Natural killer cell treated with Interleukin-12 subunit alpha and Interleukin-12 subunit beta and Interleukin-15 and Interleukin-18, amount 100 ng/mL, for 72 hours (primary cell): ENCODE measurements around the gene CAMSAP2. TPM values are rescaled to one million over a fixed set of nuclear protein-coding genes. Genes with fewer than 3 reads are reported as not detected.

Source experiments
- ATAC-seq, 2 donors: fragments of 150-1000 bp; cut with Tn5 transposase in 1 of 2; sonication (Bioruptor Pico), chemical (Tn5 transposase) in 1 of 2; 2 replicates each; pipeline ENCODE4 v1.10.0; 2021
- DNase-seq: peaks from one replicate; pipeline ENCODE4 v3.0.0; 2022; ENCODE audit warnings: low spot score
- H3K27ac Mint-ChIP-seq, 2 donors: 1 replicate in 1 of 2; 2 replicates in 1 of 2; pipeline ENCODE4 v1.8.0; 2022; ENCODE audit warnings: mixed read lengths in 2 of 2, mild to moderate bottlenecking in 1 of 2, moderate library complexity in 1 of 2
- H3K27me3 Mint-ChIP-seq, 2 donors: 1 replicate in 1 of 2; 2 replicates in 1 of 2; pipeline ENCODE4 v1.8.0; 2022; ENCODE audit warnings: mixed read lengths in 2 of 2
- H3K36me3 Mint-ChIP-seq: one replicate; pipeline ENCODE4 v1.8.0; 2022; ENCODE audit warnings: mixed read lengths
- H3K4me1 Mint-ChIP-seq, 2 donors: 1 replicate in 1 of 2; 2 replicates in 1 of 2; pipeline ENCODE4 v1.8.0; 2022; ENCODE audit warnings: low read depth in 2 of 2, mixed read lengths in 2 of 2, mild to moderate bottlenecking in 1 of 2
- H3K4me3 Mint-ChIP-seq: one replicate; pipeline ENCODE4 v1.8.0; 2022; ENCODE audit warnings: mixed read lengths
- H3K9me3 Mint-ChIP-seq: 2 replicates; pipeline ENCODE4 v1.8.0; 2022; ENCODE audit warnings: mixed read lengths
- total RNA-seq, 2 donors: library from RNA; stranded (reverse); gene quantifications; one replicate each; pipeline ENCODE4 v1.2.3, GENCODE V29; 2022

CAMSAP2 gene
- total RNA-seq, 2 donors from 2014 or later: 0.31 to 0.48 TPM

- peaks cover 19 to 31% of the 10 kb centered on the region in 2 donors for H3K27me3 Mint-ChIP-seq
- peaks cover 47 to 51% of the 10 kb centered on the region in 2 donors for H3K4me1 Mint-ChIP-seq
Observed at GRCh38 chr1:200875416-200875815, 136.7 kb downstream of the CAMSAP2 start.

GRCh38 chr1:200877010-200877409, 138.3 kb downstream of the CAMSAP2 start:
- no peak overlapping the region for H3K27ac Mint-ChIP-seq
- no peak for DNase-seq
- peaks cover 14 to 22% of the 10 kb centered on the region in 2 donors for H3K27me3 Mint-ChIP-seq
- no peak overlapping the region for H3K4me3 Mint-ChIP-seq
- ATAC-seq: no peak
- no peaks in the 10 kb centered on the region for H3K9me3 Mint-ChIP-seq
- no peaks in the 10 kb centered on the region for H3K36me3 Mint-ChIP-seq
- peaks cover 40 to 47% of the 10 kb centered on the region in 2 donors for H3K4me1 Mint-ChIP-seq

More at GRCh38 chr1:200875416-200875815, 136.7 kb downstream of the CAMSAP2 start:
- Mint-ChIP-seq H3K36me3 (no peaks in the 10 kb centered on the region), H3K4me3 (no peak overlapping the region), H3K9me3 (no peaks in the 10 kb centered on the region), H3K27ac (no peak overlapping the region)
- DNase-seq (no peak), ATAC-seq (no peak)

GRCh38 chr1:200877839-200878551, 139.3 kb downstream of the CAMSAP2 start:
- Mint-ChIP-seq H3K4me3 (peak overlapping the region; percentile 20), H3K27ac (peak overlapping the region in 1 of 2 donors; percentile 35), H3K4me1 (peaks cover 41 to 49% of the 10 kb centered on the region in 2 donors), H3K36me3 (no peaks in the 10 kb centered on the region), H3K27me3 (peaks cover 14 to 20% of the 10 kb centered on the region in 2 donors), H3K9me3 (no peaks in the 10 kb centered on the region)
- ATAC-seq (peak; percentile 87 to 89), DNase-seq (no peak)

- ATAC-seq (peak; percentile 82 to 91), DNase-seq (no peak)
- peak overlapping the region; percentile 13 for H3K4me3 Mint-ChIP-seq
- peaks cover 37 to 53% of the 10 kb centered on the region in 2 donors for H3K4me1 Mint-ChIP-seq
- no peaks in the 10 kb centered on the region for H3K36me3 Mint-ChIP-seq
- peaks cover 2 to 8% of the 10 kb centered on the region in 2 donors for H3K27me3 Mint-ChIP-seq
- peak overlapping the region; percentile 8 to 43 for H3K27ac Mint-ChIP-seq
- no peaks in the 10 kb centered on the region for H3K9me3 Mint-ChIP-seq
Observed at GRCh38 chr1:200880212-200880611, 141.5 kb downstream of the CAMSAP2 start.

GRCh38 chr1:200883118-200883517, 144.4 kb downstream of the CAMSAP2 start:
- DNase-seq: no peak
- Mint-ChIP-seq H3K27ac (peak overlapping the region in 1 of 2 donors; percentile 2), H3K9me3 (no peaks in the 10 kb centered on the region), H3K36me3 (no peaks in the 10 kb centered on the region), H3K27me3 (no peaks in the 10 kb centered on the region), H3K4me1 (peaks cover 48 to 67% of the 10 kb centered on the region in 2 donors), H3K4me3 (no peak overlapping the region)
- no peak for ATAC-seq

- H3K9me3 Mint-ChIP-seq: no peaks in the 10 kb centered on the region
- peak overlapping the region; percentile 45 for H3K4me3 Mint-ChIP-seq
- DNase-seq: no peak
- no peaks in the 10 kb centered on the region for H3K36me3 Mint-ChIP-seq
- no peak for ATAC-seq
- peaks cover 57 to 75% of the 10 kb centered on the region in 2 donors for H3K4me1 Mint-ChIP-seq
- H3K27me3 Mint-ChIP-seq: no peaks in the 10 kb centered on the region
- H3K27ac Mint-ChIP-seq: peak overlapping the region; percentile 51 to 76
Observed at GRCh38 chr1:200885623-200886402, 147.1 kb downstream of the CAMSAP2 start.

GRCh38 chr1:200886594-200886993, 147.9 kb downstream of the CAMSAP2 start:
- peak overlapping the region; percentile 68 to 85 for H3K27ac Mint-ChIP-seq
- no peak for ATAC-seq
- no peaks in the 10 kb centered on the region for H3K9me3 Mint-ChIP-seq
- H3K4me1 Mint-ChIP-seq: peaks cover 53 to 68% of the 10 kb centered on the region in 2 donors
- H3K36me3 Mint-ChIP-seq: no peaks in the 10 kb centered on the region
- peak overlapping the region; percentile 74 for H3K4me3 Mint-ChIP-seq
- no peak for DNase-seq
- no peaks in the 10 kb centered on the region for H3K27me3 Mint-ChIP-seq

- ATAC-seq (no peak), DNase-seq (no peak)
- Mint-ChIP-seq H3K9me3 (no peaks in the 10 kb centered on the region), H3K4me3 (peak overlapping the region; percentile 74), H3K4me1 (peaks cover 57 to 68% of the 10 kb centered on the region in 2 donors), H3K36me3 (no peaks in the 10 kb centered on the region), H3K27me3 (no peaks in the 10 kb centered on the region), H3K27ac (peak overlapping the region; percentile 68 to 85)
Observed at GRCh38 chr1:200887036-200887435, 148.3 kb downstream of the CAMSAP2 start.

GRCh38 chr1:200887772-200888348, 149.2 kb downstream of the CAMSAP2 start:
- peak in 1 of 2 donors; percentile 10 for ATAC-seq
- Mint-ChIP-seq H3K4me3 (peak overlapping the region; percentile 74), H3K9me3 (no peaks in the 10 kb centered on the region), H3K27me3 (no peaks in the 10 kb centered on the region), H3K27ac (peak overlapping the region; percentile 68 to 85), H3K4me1 (peaks cover 61 to 67% of the 10 kb centered on the region in 2 donors), H3K36me3 (no peaks in the 10 kb centered on the region)
- DNase-seq: no peak

GRCh38 chr1:200888349-200888838, 149.7 kb downstream of the CAMSAP2 start:
- no peaks in the 10 kb centered on the region for H3K9me3 Mint-ChIP-seq
- H3K36me3 Mint-ChIP-seq: no peaks in the 10 kb centered on the region
- no peaks in the 10 kb centered on the region for H3K27me3 Mint-ChIP-seq
- peak overlapping the region; percentile 68 to 85 for H3K27ac Mint-ChIP-seq
- ATAC-seq (peak; percentile 97), DNase-seq (peak; percentile 92)
- peaks cover 59 to 63% of the 10 kb centered on the region in 2 donors for H3K4me1 Mint-ChIP-seq
- H3K4me3 Mint-ChIP-seq: peak overlapping the region; percentile 74

- no peak for DNase-seq
- Mint-ChIP-seq H3K4me3 (peak overlapping the region; percentile 74), H3K27me3 (peaks cover 0 to 5% of the 10 kb centered on the region in 2 donors), H3K4me1 (peaks cover 52 to 55% of the 10 kb centered on the region in 2 donors), H3K9me3 (no peaks in the 10 kb centered on the region), H3K36me3 (no peaks in the 10 kb centered on the region), H3K27ac (peak overlapping the region; percentile 68 to 85)
- peak; percentile 62 to 75 for ATAC-seq
Observed at GRCh38 chr1:200889571-200889970, 150.9 kb downstream of the CAMSAP2 start.

- peaks cover 52 to 55% of the 10 kb centered on the region in 2 donors for H3K4me1 Mint-ChIP-seq
- peak overlapping the region; percentile 68 to 85 for H3K27ac Mint-ChIP-seq
- no peaks in the 10 kb centered on the region for H3K36me3 Mint-ChIP-seq
- DNase-seq (no peak), ATAC-seq (no peak)
- peaks cover 0 to 5% of the 10 kb centered on the region in 2 donors for H3K27me3 Mint-ChIP-seq
- peak overlapping the region; percentile 74 for H3K4me3 Mint-ChIP-seq
- H3K9me3 Mint-ChIP-seq: no peaks in the 10 kb centered on the region
Observed at GRCh38 chr1:200890027-200890426, 151.3 kb downstream of the CAMSAP2 start.
